GM23338 (cell line): ENCODE measurements around the gene PNPLA2. TPM values are rescaled to one million over a fixed set of nuclear protein-coding genes. Genes with fewer than 3 reads are reported as not detected.

Experiments used
- EZH2phosphoT487 ChIP-seq: fragments of 200-600 bp; sonication (generic); IDR thresholded peaks from one replicate; pipeline ENCODE4 v1.8.1; 2018; ENCODE audit warnings: antibody characterized with exemption; ENCODE audit not compliant: unreplicated experiment
- JUNB ChIP-seq: IDR thresholded peaks from one replicate; pipeline ENCODE4 v1.6.1; 2016; ENCODE audit warnings: antibody characterized with exemption; ENCODE audit not compliant: unreplicated experiment
- POLR2AphosphoS5 ChIP-seq: IDR thresholded peaks from 2 replicates; pipeline ENCODE4 v1.6.1; 2016; ENCODE audit warnings: antibody characterized with exemption, low read depth
- polyA plus RNA-seq: library from polyadenylated mRNA; unstranded; fragments of >200 nt; fragmentation: Nextera tagmentation; extraction: Ambion mirVana; gene quantifications from 2 replicates; pipeline ENCODE4 v1.2.1, GENCODE V29; 2016
- total RNA-seq: library from RNA; depleted of rRNA; stranded (reverse); fragments of >200 nt; shearing (Covaris generic); gene quantifications from 2 replicates; pipeline ENCODE4 v1.2.3, GENCODE V29; 2014
- TF ChIP-seq, protein P1 (sequence below): fragments of 250-450 bp; sonication (Bioruptor Pico); IDR thresholded peaks from 2 replicates; pipeline ENCODE4 v1.5.0; 2020; ENCODE audit warnings: mild to moderate bottlenecking, moderate library complexity
- TF ChIP-seq, protein P2 (sequence below): IDR thresholded peaks from one replicate; pipeline ENCODE4 v1.6.1; 2018; ENCODE audit warnings: antibody characterized with exemption; ENCODE audit not compliant: unreplicated experiment

Gene PNPLA2
- total and polyA plus RNA-seq, 2 experiments from 2014 or later = 31.1 to 45.6 TPM

GRCh38 chr11:841981-842369 lies 23.3 kb downstream of the PNPLA2 start (continued):
- TF ChIP-seq, protein P1, sequence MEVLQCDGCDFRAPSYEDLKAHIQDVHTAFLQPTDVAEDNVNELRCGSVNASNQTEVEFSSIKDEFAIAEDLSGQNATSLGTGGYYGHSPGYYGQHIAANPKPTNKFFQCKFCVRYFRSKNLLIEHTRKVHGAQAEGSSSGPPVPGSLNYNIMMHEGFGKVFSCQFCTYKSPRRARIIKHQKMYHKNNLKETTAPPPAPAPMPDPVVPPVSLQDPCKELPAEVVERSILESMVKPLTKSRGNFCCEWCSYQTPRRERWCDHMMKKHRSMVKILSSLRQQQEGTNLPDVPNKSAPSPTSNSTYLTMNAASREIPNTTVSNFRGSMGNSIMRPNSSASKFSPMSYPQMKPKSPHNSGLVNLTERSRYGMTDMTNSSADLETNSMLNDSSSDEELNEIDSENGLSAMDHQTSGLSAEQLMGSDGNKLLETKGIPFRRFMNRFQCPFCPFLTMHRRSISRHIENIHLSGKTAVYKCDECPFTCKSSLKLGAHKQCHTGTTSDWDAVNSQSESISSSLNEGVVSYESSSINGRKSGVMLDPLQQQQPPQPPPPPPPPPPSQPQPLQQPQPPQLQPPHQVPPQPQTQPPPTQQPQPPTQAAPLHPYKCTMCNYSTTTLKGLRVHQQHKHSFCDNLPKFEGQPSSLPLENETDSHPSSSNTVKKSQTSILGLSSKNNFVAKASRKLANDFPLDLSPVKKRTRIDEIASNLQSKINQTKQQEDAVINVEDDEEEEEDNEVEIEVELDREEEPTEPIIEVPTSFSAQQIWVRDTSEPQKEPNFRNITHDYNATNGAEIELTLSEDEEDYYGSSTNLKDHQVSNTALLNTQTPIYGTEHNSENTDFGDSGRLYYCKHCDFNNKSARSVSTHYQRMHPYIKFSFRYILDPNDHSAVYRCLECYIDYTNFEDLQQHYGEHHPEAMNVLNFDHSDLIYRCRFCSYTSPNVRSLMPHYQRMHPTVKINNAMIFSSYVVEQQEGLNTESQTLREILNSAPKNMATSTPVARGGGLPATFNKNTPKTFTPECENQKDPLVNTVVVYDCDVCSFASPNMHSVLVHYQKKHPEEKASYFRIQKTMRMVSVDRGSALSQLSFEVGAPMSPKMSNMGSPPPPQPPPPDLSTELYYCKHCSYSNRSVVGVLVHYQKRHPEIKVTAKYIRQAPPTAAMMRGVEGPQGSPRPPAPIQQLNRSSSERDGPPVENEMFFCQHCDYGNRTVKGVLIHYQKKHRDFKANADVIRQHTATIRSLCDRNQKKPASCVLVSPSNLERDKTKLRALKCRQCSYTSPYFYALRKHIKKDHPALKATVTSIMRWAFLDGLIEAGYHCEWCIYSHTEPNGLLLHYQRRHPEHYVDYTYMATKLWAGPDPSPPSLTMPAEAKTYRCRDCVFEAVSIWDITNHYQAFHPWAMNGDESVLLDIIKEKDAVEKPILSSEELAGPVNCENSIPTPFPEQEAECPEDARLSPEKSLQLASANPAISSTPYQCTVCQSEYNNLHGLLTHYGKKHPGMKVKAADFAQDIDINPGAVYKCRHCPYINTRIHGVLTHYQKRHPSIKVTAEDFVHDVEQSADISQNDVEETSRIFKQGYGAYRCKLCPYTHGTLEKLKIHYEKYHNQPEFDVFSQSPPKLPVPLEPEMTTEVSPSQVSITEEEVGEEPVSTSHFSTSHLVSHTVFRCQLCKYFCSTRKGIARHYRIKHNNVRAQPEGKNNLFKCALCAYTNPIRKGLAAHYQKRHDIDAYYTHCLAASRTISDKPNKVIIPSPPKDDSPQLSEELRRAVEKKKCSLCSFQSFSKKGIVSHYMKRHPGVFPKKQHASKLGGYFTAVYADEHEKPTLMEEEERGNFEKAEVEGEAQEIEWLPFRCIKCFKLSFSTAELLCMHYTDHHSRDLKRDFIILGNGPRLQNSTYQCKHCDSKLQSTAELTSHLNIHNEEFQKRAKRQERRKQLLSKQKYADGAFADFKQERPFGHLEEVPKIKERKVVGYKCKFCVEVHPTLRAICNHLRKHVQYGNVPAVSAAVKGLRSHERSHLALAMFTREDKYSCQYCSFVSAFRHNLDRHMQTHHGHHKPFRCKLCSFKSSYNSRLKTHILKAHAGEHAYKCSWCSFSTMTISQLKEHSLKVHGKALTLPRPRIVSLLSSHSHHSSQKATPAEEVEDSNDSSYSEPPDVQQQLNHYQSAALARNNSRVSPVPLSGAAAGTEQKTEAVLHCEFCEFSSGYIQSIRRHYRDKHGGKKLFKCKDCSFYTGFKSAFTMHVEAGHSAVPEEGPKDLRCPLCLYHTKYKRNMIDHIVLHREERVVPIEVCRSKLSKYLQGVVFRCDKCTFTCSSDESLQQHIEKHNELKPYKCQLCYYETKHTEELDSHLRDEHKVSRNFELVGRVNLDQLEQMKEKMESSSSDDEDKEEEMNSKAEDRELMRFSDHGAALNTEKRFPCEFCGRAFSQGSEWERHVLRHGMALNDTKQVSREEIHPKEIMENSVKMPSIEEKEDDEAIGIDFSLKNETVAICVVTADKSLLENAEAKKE (CRISPR knock-in tag) = no peak
- TF ChIP-seq, protein P2, sequence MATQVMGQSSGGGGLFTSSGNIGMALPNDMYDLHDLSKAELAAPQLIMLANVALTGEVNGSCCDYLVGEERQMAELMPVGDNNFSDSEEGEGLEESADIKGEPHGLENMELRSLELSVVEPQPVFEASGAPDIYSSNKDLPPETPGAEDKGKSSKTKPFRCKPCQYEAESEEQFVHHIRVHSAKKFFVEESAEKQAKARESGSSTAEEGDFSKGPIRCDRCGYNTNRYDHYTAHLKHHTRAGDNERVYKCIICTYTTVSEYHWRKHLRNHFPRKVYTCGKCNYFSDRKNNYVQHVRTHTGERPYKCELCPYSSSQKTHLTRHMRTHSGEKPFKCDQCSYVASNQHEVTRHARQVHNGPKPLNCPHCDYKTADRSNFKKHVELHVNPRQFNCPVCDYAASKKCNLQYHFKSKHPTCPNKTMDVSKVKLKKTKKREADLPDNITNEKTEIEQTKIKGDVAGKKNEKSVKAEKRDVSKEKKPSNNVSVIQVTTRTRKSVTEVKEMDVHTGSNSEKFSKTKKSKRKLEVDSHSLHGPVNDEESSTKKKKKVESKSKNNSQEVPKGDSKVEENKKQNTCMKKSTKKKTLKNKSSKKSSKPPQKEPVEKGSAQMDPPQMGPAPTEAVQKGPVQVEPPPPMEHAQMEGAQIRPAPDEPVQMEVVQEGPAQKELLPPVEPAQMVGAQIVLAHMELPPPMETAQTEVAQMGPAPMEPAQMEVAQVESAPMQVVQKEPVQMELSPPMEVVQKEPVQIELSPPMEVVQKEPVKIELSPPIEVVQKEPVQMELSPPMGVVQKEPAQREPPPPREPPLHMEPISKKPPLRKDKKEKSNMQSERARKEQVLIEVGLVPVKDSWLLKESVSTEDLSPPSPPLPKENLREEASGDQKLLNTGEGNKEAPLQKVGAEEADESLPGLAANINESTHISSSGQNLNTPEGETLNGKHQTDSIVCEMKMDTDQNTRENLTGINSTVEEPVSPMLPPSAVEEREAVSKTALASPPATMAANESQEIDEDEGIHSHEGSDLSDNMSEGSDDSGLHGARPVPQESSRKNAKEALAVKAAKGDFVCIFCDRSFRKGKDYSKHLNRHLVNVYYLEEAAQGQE = no peak
- no peak for TF ChIP-seq EZH2phosphoT487
- TF ChIP-seq POLR2AphosphoS5 = no peak
- no peak for TF ChIP-seq JUNB
